ENCODE results near the gene DNAH17. TPM values are rescaled to one million over a fixed set of nuclear protein-coding genes. Genes with fewer than 3 reads are reported as not detected.
"Not testable (repeated sequence)": the region's sequence is repeated elsewhere in the genome, so short reads cannot be mapped to it uniquely, and the experiment has no call there.

Gene DNAH17
- total and polyA plus RNA-seq, 2 donors: 0.28 to 0.30 TPM

- DNase-seq (ENCODE audit: low read depth in 6 of 9, low spot score in 9 of 9): no peak
- Histone ChIP-seq H3K36me3 (ENCODE audit: control insufficient read depth in 2 of 2, insufficient read depth in 2 of 2, low read length in 1 of 2) (no peaks in the 10 kb centered on the region), H3K4me1 (ENCODE audit: control insufficient read depth in 2 of 2, insufficient read depth in 2 of 2, low read length in 2 of 2) (no peaks in the 10 kb centered on the region), H3K9me3 (ENCODE audit: control insufficient read depth in 2 of 2, insufficient read depth in 1 of 2, low read length in 1 of 2) (peaks cover 0 to 3% of the 10 kb centered on the region in 2 donors), H3K4me3 (ENCODE audit: low read length in 2 of 2) (no peak overlapping the region), H3K27ac (ENCODE audit: low read depth in 1 of 2, low read length in 1 of 2) (no peak overlapping the region), H3K27me3 (ENCODE audit: control insufficient read depth in 2 of 2, insufficient read depth in 1 of 2, low read length in 1 of 2) (no peaks in the 10 kb centered on the region)
- 98% methylated on average over 11 of the region's 11 CpGs for WGBS
These were observed 69.7 kb downstream of the DNAH17 start for GRCh38 chr17:78507526-78507925.

GRCh38 chr17:78506454-78507309 is 70.5 kb downstream of the DNAH17 start:
- Histone ChIP-seq H3K4me1 (ENCODE audit: control insufficient read depth in 2 of 2, insufficient read depth in 2 of 2, low read length in 2 of 2) (no peaks in the 10 kb centered on the region), H3K27me3 (ENCODE audit: control insufficient read depth in 2 of 2, insufficient read depth in 1 of 2, low read length in 1 of 2) (no peaks in the 10 kb centered on the region), H3K36me3 (ENCODE audit: control insufficient read depth in 2 of 2, insufficient read depth in 2 of 2, low read length in 1 of 2) (no peaks in the 10 kb centered on the region), H3K27ac (ENCODE audit: low read depth in 1 of 2, low read length in 1 of 2) (no peak overlapping the region), H3K9me3 (ENCODE audit: control insufficient read depth in 2 of 2, insufficient read depth in 1 of 2, low read length in 1 of 2) (no peaks in the 10 kb centered on the region), H3K4me3 (ENCODE audit: low read length in 2 of 2) (no peak overlapping the region)
- DNase-seq (ENCODE audit: low read depth in 6 of 9, low spot score in 9 of 9): no peak
- WGBS: 85% methylated on average over 20 of the region's 20 CpGs

GRCh38 chr17:78504156-78504925 is 72.9 kb downstream of the DNAH17 start:
- H3K27me3 ChIP-seq (ENCODE audit: control insufficient read depth in 2 of 2, insufficient read depth in 1 of 2, low read length in 1 of 2): no peaks in the 10 kb centered on the region
- no peaks in the 10 kb centered on the region for H3K36me3 ChIP-seq (ENCODE audit: control insufficient read depth in 2 of 2, insufficient read depth in 2 of 2, low read length in 1 of 2)
- 91% methylated on average over 21 of the region's 21 CpGs for WGBS
- H3K27ac ChIP-seq (ENCODE audit: low read depth in 1 of 2, low read length in 1 of 2): no peak overlapping the region
- no peaks in the 10 kb centered on the region for H3K4me1 ChIP-seq (ENCODE audit: control insufficient read depth in 2 of 2, insufficient read depth in 2 of 2, low read length in 2 of 2)
- H3K4me3 ChIP-seq (ENCODE audit: low read length in 2 of 2): no peak overlapping the region
- H3K9me3 ChIP-seq (ENCODE audit: control insufficient read depth in 2 of 2, insufficient read depth in 1 of 2, low read length in 1 of 2): no peaks in the 10 kb centered on the region
- DNase-seq (ENCODE audit: low read depth in 6 of 9, low spot score in 9 of 9): no peak

GRCh38 chr17:78503388-78503787 is 73.8 kb downstream of the DNAH17 start:
- not testable (repeated sequence) for H3K36me3 ChIP-seq (ENCODE audit: control insufficient read depth in 2 of 2, insufficient read depth in 2 of 2, low read length in 1 of 2); H3K4me1 ChIP-seq (ENCODE audit: control insufficient read depth in 2 of 2, insufficient read depth in 2 of 2, low read length in 2 of 2); H3K4me3 ChIP-seq (ENCODE audit: low read length in 2 of 2); DNase-seq (ENCODE audit: low read depth in 6 of 9, low spot score in 9 of 9); H3K9me3 ChIP-seq (ENCODE audit: control insufficient read depth in 2 of 2, insufficient read depth in 1 of 2, low read length in 1 of 2); H3K27me3 ChIP-seq (ENCODE audit: control insufficient read depth in 2 of 2, insufficient read depth in 1 of 2, low read length in 1 of 2); H3K27ac ChIP-seq (ENCODE audit: low read depth in 1 of 2, low read length in 1 of 2)
- WGBS: 97% methylated on average over 11 of the region's 11 CpGs

- no peaks in the 10 kb centered on the region for H3K27me3 ChIP-seq (ENCODE audit: control insufficient read depth in 2 of 2, insufficient read depth in 1 of 2, low read length in 1 of 2)
- DNase-seq (ENCODE audit: low read depth in 6 of 9, low spot score in 9 of 9): no peak
- WGBS: 95% methylated on average over 25 of the region's 25 CpGs
- H3K9me3 ChIP-seq (ENCODE audit: control insufficient read depth in 2 of 2, insufficient read depth in 1 of 2, low read length in 1 of 2): no peaks in the 10 kb centered on the region
- no peaks in the 10 kb centered on the region for H3K4me1 ChIP-seq (ENCODE audit: control insufficient read depth in 2 of 2, insufficient read depth in 2 of 2, low read length in 2 of 2)
- no peaks in the 10 kb centered on the region for H3K36me3 ChIP-seq (ENCODE audit: control insufficient read depth in 2 of 2, insufficient read depth in 2 of 2, low read length in 1 of 2)
- H3K27ac ChIP-seq (ENCODE audit: low read depth in 1 of 2, low read length in 1 of 2): no peak overlapping the region
- H3K4me3 ChIP-seq (ENCODE audit: low read length in 2 of 2): no peak overlapping the region
These were observed 74.5 kb downstream of the DNAH17 start for GRCh38 chr17:78502611-78503148.

GRCh38 chr17:78501241-78502036 is 75.8 kb downstream of the DNAH17 start:
- 93% methylated on average over 27 of the region's 27 CpGs for WGBS
- Histone ChIP-seq H3K27ac (ENCODE audit: low read depth in 1 of 2, low read length in 1 of 2) (no peak overlapping the region), H3K4me1 (ENCODE audit: control insufficient read depth in 2 of 2, insufficient read depth in 2 of 2, low read length in 2 of 2) (no peaks in the 10 kb centered on the region), H3K4me3 (ENCODE audit: low read length in 2 of 2) (no peak overlapping the region), H3K36me3 (ENCODE audit: control insufficient read depth in 2 of 2, insufficient read depth in 2 of 2, low read length in 1 of 2) (no peaks in the 10 kb centered on the region), H3K9me3 (ENCODE audit: control insufficient read depth in 2 of 2, insufficient read depth in 1 of 2, low read length in 1 of 2) (no peaks in the 10 kb centered on the region), H3K27me3 (ENCODE audit: control insufficient read depth in 2 of 2, insufficient read depth in 1 of 2, low read length in 1 of 2) (no peaks in the 10 kb centered on the region)
- no peak for DNase-seq (ENCODE audit: low read depth in 6 of 9, low spot score in 9 of 9)

GRCh38 chr17:78500806-78501205 is 76.4 kb downstream of the DNAH17 start:
- H3K36me3 ChIP-seq (ENCODE audit: control insufficient read depth in 2 of 2, insufficient read depth in 2 of 2, low read length in 1 of 2): no peaks in the 10 kb centered on the region
- H3K27me3 ChIP-seq (ENCODE audit: control insufficient read depth in 2 of 2, insufficient read depth in 1 of 2, low read length in 1 of 2): no peaks in the 10 kb centered on the region
- WGBS: 95% methylated on average over 7 of the region's 7 CpGs
- H3K4me3 ChIP-seq (ENCODE audit: low read length in 2 of 2): no peak overlapping the region
- no peaks in the 10 kb centered on the region for H3K4me1 ChIP-seq (ENCODE audit: control insufficient read depth in 2 of 2, insufficient read depth in 2 of 2, low read length in 2 of 2)
- no peaks in the 10 kb centered on the region for H3K9me3 ChIP-seq (ENCODE audit: control insufficient read depth in 2 of 2, insufficient read depth in 1 of 2, low read length in 1 of 2)
- no peak for DNase-seq (ENCODE audit: low read depth in 6 of 9, low spot score in 9 of 9)
- no peak overlapping the region for H3K27ac ChIP-seq (ENCODE audit: low read depth in 1 of 2, low read length in 1 of 2)

- 92% methylated on average over 21 of the region's 21 CpGs for WGBS
These were observed 77.3 kb downstream of the DNAH17 start for GRCh38 chr17:78499715-78500540.

More at GRCh38 chr17:78499715-78500540, 77.3 kb downstream of the DNAH17 start:
- no peaks in the 10 kb centered on the region for H3K36me3 ChIP-seq (ENCODE audit: control insufficient read depth in 2 of 2, insufficient read depth in 2 of 2, low read length in 1 of 2)
- no peak overlapping the region for H3K4me3 ChIP-seq (ENCODE audit: low read length in 2 of 2)
- no peak for DNase-seq (ENCODE audit: low read depth in 6 of 9, low spot score in 9 of 9)
- no peak overlapping the region for H3K27ac ChIP-seq (ENCODE audit: low read depth in 1 of 2, low read length in 1 of 2)
- H3K4me1 ChIP-seq (ENCODE audit: control insufficient read depth in 2 of 2, insufficient read depth in 2 of 2, low read length in 2 of 2): no peaks in the 10 kb centered on the region
- H3K9me3 ChIP-seq (ENCODE audit: control insufficient read depth in 2 of 2, insufficient read depth in 1 of 2, low read length in 1 of 2): no peaks in the 10 kb centered on the region
- H3K27me3 ChIP-seq (ENCODE audit: control insufficient read depth in 2 of 2, insufficient read depth in 1 of 2, low read length in 1 of 2): no peaks in the 10 kb centered on the region
